HG03342 (cell line): ENCODE results near the gene ELK3.

Experiments
- ATAC-seq: cut with Tn5 transposase; IDR thresholded peaks from one replicate; pipeline ENCODE4 v1.9.1; 2021; ENCODE audit warnings: mild to moderate bottlenecking, moderate library complexity; ENCODE audit not compliant: unreplicated experiment

ELK3 gene

DNA sequence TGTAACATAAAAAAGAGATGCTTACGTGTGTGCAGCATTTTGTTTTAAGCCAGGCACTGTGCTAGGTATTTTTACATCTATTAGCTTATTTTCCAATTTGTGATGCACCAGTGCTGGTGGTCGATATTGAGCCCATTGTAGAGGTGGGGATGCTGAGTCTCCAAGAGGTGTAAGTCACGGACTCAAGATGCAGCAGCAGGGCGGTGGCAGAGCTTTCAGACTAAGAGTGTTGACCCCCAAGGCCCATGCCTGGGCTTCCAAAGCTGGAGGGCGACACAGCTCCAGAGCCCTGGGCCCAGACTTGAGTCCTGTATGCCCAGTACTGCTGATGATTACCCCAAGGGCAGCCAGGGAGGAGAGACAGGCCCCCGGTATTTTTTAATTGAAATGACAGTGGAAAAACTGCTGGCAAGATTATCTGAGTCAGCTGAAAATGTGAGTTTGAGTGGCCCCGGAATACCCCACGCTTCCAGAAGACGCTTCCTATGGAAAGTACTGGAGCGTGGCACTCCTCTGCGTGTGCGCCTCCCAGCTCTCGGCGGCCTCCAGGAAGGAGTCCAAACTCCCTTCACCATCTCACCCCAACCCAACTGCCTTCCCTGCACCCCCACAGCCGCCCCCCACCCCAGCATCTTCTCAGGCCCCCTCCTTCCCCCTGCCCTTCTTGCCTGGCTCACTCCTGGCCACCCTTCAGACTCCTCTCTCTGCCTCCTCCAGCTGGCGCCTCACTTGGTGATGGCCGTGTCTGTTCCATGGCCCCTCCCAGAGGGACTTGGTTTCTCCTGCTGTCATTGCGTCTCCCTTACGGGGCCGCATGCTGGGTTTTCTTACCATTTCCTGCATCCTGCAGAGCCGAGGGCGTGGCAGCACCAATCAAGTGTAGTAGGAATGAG is 40.7 kb downstream of the ELK3 start:
- ATAC-seq, result no peak

DNA sequence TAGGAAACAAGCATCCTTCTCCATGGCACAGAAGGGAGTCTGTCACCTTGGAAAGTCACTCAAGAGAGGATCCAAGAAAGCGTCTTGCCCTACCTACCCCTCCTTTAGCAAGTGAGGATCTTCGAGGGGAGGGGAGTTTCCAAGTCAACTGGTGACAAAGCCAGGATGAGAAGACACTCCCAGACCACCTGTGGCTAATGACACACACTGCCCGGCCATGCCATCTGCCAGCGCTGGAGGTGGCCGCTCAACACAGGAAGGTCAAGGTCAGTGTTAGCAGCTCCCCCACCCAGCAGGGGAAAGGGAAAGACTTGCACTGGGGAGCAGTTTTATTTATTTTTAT is 41.3 kb downstream of the ELK3 start:
- no peak for ATAC-seq

DNA sequence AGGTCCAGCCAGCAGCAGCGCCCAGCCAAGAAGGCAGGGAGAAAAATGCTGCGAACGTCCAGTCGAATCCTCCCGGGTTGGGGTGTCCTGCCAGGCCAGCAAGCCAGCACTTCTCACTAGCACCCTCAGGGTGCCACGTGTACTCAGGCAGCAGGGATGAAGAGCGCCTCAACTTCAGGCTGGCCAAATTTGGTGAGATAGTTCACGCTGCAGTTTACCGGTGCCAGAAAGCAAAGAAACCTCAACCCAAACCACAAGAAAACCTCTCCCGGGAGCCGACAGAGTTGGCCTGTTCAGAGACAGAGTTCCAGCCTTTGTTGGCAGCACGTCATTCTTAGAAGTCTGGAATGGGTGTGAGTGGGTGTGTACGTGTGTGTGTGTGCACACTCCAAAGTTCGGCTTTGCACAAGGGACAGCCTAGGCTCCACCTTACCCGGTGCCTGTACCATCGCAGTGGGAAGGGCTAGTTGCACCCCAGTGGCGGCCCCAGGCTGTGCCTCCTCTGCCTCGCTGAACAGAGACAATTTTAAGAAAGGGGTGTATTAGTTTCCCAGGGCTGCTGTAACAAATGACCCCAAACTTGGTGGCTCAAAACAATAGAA is 42.1 kb downstream of the ELK3 start:
- no peak for ATAC-seq

GRCh38 chr12:96237035-96237434 is 42.9 kb downstream of the ELK3 start:
- no peak for ATAC-seq

- no peak for ATAC-seq
Observed at GRCh38 chr12:96237465-96238077, 43.4 kb downstream of the ELK3 start.

DNA sequence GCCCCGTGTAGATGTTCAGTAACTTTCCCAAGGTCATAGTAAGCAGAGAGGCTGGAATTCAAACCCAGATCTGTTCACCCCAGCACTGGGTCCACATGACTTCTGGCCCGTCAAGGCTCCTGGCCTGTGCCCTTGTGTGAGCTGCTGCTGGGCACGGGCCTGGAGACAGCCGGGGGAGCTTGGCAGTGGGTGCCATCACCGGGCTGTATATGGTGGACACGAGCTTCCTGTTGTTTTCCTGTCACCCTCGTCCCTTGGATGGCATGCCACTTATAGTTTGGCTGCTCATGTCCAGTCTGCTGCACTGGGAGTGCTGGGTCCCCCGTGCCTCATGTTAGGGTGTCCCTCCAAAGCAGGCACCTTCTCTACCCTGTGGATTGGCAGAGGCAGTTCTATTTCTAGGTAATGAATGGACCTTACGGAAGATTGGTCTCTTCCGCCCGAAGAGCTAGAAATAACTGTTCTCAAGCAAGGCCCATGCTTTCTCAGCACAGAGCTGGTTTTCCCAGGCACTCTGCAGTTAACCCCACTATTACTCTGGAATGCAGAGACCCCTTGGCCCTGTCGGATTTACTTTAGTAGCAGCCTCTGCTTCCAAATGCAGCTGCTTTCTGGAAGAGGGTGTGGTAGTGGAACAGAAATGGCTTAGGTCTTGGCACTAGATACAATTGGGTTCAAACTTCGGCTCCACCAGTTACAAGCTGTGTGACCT is 44.3 kb downstream of the ELK3 start:
- ATAC-seq, result no peak

- ATAC-seq, result no peak
Observed at GRCh38 chr12:96239711-96240635, 45.8 kb downstream of the ELK3 start.

DNA sequence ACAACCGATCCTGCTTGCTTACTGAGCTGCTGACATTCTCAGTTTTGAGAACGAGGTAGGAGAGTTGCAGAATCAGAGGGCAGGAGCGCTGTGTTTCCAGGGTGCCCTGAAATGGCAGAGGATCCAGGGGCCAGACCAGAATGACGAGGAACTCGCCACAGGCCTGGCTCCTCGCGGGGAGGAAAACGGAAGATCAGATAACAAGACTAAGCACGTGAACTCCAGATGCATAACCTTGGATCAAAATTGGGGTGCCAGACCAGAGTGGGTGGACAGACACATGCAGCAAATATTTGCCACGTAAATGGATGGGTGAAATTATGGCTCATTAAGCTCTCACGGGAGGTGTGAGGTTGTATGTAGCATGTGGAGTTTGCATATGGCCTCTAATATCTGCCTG is 46.5 kb downstream of the ELK3 start:
- ATAC-seq, result no peak

DNA sequence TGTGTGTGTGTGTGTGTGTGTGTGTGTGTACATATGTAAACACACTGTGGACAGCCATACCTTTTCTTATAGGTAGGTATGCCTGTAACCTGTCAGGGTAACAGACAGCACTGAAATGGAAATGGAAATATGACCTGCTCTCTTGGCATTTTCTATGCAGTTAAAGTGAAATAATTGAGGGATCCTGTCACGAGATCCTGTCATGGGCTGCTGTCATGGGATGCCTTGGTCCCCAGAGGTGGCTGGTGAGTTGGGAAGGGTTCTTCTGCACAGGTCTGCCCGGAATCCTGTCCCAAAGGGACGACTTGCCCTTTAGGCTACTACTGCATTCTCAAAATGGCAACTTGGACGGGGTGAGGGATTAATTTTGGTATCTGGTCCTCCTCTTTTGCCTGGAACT is 47.3 kb downstream of the ELK3 start:
- ATAC-seq, result no peak

DNA sequence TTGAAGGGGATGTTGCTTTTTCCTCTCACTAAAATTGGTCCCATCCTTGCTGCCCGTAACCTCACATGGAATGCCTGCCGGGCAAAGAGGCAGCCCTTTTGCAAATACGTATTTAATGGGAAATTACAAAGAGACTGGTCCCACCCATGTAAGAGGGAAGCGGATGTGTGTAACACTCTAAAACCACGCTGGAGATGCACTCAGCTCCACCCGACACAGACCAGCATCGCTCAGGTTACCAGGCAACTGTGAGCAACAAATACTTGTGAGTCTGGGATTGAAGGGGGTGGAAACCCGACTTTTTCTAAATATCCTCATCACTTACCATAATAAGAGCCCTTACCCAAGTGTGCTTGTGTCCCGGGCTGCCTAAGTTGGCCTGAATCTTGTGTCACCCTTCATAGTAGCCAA is 47.7 kb downstream of the ELK3 start:
- ATAC-seq, result no peak

DNA sequence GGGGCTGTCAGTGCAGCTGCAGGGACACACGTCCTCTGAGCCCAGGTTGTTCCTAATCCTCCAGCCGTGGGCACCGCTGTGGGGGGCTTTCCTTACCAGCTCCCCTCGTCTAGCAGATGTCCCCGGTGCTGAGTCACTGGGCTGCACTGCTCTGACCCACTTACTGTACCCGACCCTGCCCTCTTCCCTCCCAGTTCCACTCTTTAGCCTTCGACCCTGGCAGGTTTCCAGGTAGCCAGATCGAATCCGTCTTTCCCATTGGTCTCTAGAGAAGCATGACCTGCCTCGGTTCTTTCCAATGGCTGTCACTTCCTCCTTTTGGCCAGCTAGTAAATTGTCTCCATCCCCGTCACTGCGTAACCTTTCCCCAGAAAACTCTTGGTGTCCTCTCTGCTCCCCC is 48.4 kb downstream of the ELK3 start:
- ATAC-seq, result no peak

DNA sequence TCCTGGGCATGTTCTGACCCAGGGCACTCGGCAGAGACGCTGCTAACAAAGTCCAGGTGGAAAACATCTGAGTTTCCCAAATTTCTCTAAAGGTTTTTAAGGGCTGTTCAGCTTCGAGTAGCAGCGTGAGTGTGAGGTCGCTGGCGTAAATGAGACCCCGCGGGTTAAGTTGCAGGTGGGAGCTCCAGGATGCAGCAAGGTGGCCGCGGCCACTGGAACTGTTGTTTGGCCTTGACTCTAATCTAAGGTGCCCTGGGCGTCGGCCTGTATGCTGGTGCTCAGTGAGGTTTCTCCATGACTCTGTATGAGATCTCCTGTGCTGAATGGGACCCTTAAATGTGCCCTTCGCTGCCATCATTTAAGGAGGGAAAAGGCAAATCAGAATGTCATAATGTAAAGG is 50.7 kb downstream of the ELK3 start:
- ATAC-seq, result no peak

- no peak for ATAC-seq
Observed at GRCh38 chr12:96246926-96247505, 52.8 kb downstream of the ELK3 start.

DNA sequence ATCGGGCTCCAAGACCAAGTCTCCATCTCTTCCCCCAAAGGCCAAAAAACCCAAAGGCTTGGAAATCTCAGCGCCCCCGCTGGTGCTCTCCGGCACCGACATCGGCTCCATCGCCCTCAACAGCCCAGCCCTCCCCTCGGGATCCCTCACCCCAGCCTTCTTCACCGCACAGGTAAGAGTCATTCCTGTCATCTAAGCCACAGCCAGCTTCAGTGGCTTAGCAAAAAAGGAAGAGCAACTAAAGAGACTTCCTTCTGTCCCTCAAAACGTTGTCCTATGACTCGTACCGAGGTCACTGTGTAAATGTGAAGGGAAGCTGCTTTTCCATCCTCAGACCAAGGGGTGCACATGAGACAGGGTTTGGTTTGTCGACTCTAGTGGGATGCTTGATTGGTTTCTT is 53.4 kb downstream of the ELK3 start:
- ATAC-seq, result no peak

DNA sequence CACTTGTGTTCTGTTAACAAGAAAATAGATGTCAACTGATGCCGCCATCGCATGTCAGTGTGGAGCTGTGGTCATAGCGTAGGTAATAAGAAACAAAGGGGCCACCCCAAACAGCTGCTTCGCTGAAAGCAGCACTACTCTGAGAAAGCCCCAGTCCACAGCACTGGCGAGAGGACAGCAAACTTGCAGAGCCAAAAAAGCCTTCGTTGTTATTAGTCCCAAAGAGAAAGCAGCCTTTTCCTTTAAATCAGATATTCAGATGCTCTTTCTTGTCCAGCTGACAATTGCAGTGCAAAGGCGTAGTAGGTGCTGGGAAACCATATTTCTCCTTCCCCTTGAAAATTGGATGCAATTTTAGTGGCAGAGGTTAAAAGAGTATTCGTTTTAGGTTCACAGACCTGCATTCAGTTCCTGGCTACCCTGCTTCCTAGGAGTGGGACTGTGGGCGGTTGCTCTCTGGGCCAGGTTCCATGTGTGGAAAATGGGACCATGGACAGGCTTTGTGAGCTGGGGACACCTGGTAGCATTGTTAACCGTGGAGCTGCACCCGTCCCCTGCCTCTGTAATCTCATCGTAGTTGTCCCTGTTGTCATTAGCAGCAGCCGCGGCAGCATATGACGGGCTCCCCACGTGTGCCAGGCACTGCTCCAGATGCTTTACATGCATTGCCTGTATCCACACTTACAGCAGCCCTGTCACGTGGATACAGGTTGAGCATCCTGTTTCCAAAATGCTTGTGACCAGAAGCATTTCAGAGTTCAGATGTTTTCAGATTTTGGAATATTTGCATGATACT is 54.2 kb downstream of the ELK3 start:
- no peak for ATAC-seq

- ATAC-seq, result no peak
Observed at GRCh38 chr12:96249196-96250118, 55.3 kb downstream of the ELK3 start.

- ATAC-seq, result no peak
Observed at GRCh38 chr12:96250119-96250685, 56.0 kb downstream of the ELK3 start.

GRCh38 chr12:96255077-96255476 is 60.9 kb downstream of the ELK3 start:
- ATAC-seq, result no peak
